WTC11 (cell line): ENCODE results near the gene NUDT22. TPM values are rescaled to one million over a fixed set of nuclear protein-coding genes. Genes with fewer than 3 reads are reported as not detected.
A peak's percentile ranks its signal among the peaks of the same experiment; 100 is the strongest.

Experiments
- ATAC-seq: fragments of 200-7000 bp; cut with Tn5 transposase; 2 replicates; pipeline ENCODE4 v1.10.0; 2021; ENCODE audit warnings: mild to moderate bottlenecking, moderate library complexity
- CTCF ChIA-PET: fragments of 300-600 bp; sonication (Branson Sonifier 250); formaldehyde crosslinking; loops from one replicate; lab custom pipeline; 2021; ENCODE audit warnings: antibody characterized with exemption; lab: Charles Lee
- POLR2A ChIA-PET: fragments of 350-600 bp; sonication (Branson Sonifier 250); formaldehyde crosslinking; loops from one replicate; lab custom pipeline; 2021; ENCODE audit warnings: antibody characterized with exemption; lab: Charles Lee
- DNase-seq: peaks from one replicate; pipeline ENCODE4 v3.0.0; 2021; ENCODE audit warnings: low spot score
- H3K27ac Mint-ChIP-seq: 2 replicates; pipeline ENCODE4 v1.8.0; 2021; ENCODE audit warnings: mixed read lengths
- H3K27me3 Mint-ChIP-seq: 2 replicates; pipeline ENCODE4 v1.8.0; 2021; ENCODE audit warnings: low read depth, mild to moderate bottlenecking, moderate library complexity, mixed read lengths
- H3K36me3 Mint-ChIP-seq: 2 replicates; pipeline ENCODE4 v1.8.0; 2021; ENCODE audit warnings: mixed read lengths
- H3K4me1 Mint-ChIP-seq: 2 replicates; pipeline ENCODE4 v1.8.0; 2022; ENCODE audit warnings: mixed read lengths
- H3K4me3 Mint-ChIP-seq: 2 replicates; pipeline ENCODE4 v1.8.0; 2021; ENCODE audit warnings: mild to moderate bottlenecking, moderate library complexity, mixed read lengths
- H3K9me3 Mint-ChIP-seq: 2 replicates; pipeline ENCODE4 v1.8.0; 2021; ENCODE audit warnings: mixed read lengths
- ATF2 ChIP-seq: sonication (generic); formaldehyde crosslinking; IDR thresholded peaks from 2 replicates; pipeline ENCODE4 v1.8.1; 2022; ENCODE audit warnings: low read depth, missing genetic modification reagents, borderline replicate concordance
- CREB1 ChIP-seq: sonication (generic); formaldehyde crosslinking; IDR thresholded peaks from 2 replicates; pipeline ENCODE4 v1.8.0; 2023; ENCODE audit warnings: mild to moderate bottlenecking, missing genetic modification reagents
- E2F5 ChIP-seq: sonication (generic); formaldehyde crosslinking; IDR thresholded peaks from 2 replicates; pipeline ENCODE4 v1.8.1; 2022; ENCODE audit warnings: mild to moderate bottlenecking, moderate library complexity, missing genetic modification reagents
- FOXJ3 ChIP-seq: sonication (generic); formaldehyde crosslinking; IDR thresholded peaks from 2 replicates; pipeline ENCODE4 v1.9.0; 2021; ENCODE audit warnings: missing genetic modification reagents, mild to moderate bottlenecking, borderline replicate concordance
- FOXP4 ChIP-seq: sonication (generic); formaldehyde crosslinking; IDR thresholded peaks from 2 replicates; pipeline ENCODE4 v1.8.0; 2022; ENCODE audit warnings: mild to moderate bottlenecking, missing genetic modification reagents
- OVOL2 ChIP-seq: fragments of 250-450 bp; sonication (Bioruptor Pico); IDR thresholded peaks from 2 replicates; pipeline ENCODE4 v1.9.0; 2021; ENCODE audit warnings: mild to moderate bottlenecking, borderline replicate concordance
- PREB ChIP-seq: sonication (generic); formaldehyde crosslinking; IDR thresholded peaks from 2 replicates; pipeline ENCODE4 v1.8.1; 2022; ENCODE audit warnings: mild to moderate bottlenecking, missing genetic modification reagents, moderate library complexity, borderline replicate concordance
- SP1 ChIP-seq: sonication (generic); formaldehyde crosslinking; conservative IDR thresholded peaks from 2 replicates; pipeline ENCODE4 v1.8.1; 2022; ENCODE audit warnings: missing genetic modification reagents
- ZNF423 ChIP-seq: fragments of 250-450 bp; sonication (Bioruptor Pico); IDR thresholded peaks from 2 replicates; pipeline ENCODE4 v2.1.2; 2022; ENCODE audit warnings: mild to moderate bottlenecking, moderate library complexity
- ZNF671 ChIP-seq: fragments of 250-450 bp; sonication (Bioruptor Pico); IDR thresholded peaks from 2 replicates; pipeline ENCODE4 v1.8.0; 2021; ENCODE audit warnings: mild to moderate bottlenecking
- total RNA-seq: library from RNA; stranded (reverse); gene quantifications from 3 replicates; pipeline ENCODE4 v1.2.3, GENCODE V29; 2021

The NUDT22 gene
- total RNA-seq, 1 experiment from 2014 or later: 64.4 TPM

- ChIA-PET CTCF (interaction anchor here (1.0 to 5.4 kb wide), 5 partner anchors 16 to 122 kb away, joined by 3 to 35 read pairs (median 3); partner anchors contain the start of gene PLCB3), POLR2A (no interaction called here)
- TF ChIP-seq SP1: 0 out of 2 replicates have a peak, but pooled peaks have one; percentile 39
- 0 out of 2 replicates have a peak, but pooled peaks have one; percentile 48 for TF ChIP-seq E2F5 (CRISPR knock-in tag)
- TF ChIP-seq OVOL2: no peak
- TF ChIP-seq ZNF423: peak; percentile 14
- TF ChIP-seq ATF2 (CRISPR knock-in tag): no peak
- TF ChIP-seq CREB1 (CRISPR knock-in tag): no peak
- no peak for TF ChIP-seq ZNF671 (CRISPR knock-in tag)
- no peak for TF ChIP-seq PREB (CRISPR knock-in tag)
- H3K9me3 Mint-ChIP-seq: no peaks in the 10 kb centered on the region
- H3K27ac Mint-ChIP-seq: no peak overlapping the region
- H3K4me1 Mint-ChIP-seq: peaks cover 25% of the 10 kb centered on the region
- peaks cover 6% of the 10 kb centered on the region; the same call in 1 of the 2 replicates for H3K36me3 Mint-ChIP-seq
- H3K27me3 Mint-ChIP-seq: peaks cover 16% of the 10 kb centered on the region
- ATAC-seq (peak; percentile 6), DNase-seq (peak; percentile 50)
- peak overlapping the region; percentile 85 for H3K4me3 Mint-ChIP-seq
These were observed 8.7 kb downstream of the NUDT22 start for GRCh38 chr11:64234647-64235379.

GRCh38 chr11:64235437-64236161 is 9.5 kb downstream of the NUDT22 start:
- ChIA-PET POLR2A (interaction anchor here (1.1 kb wide), 1 partner anchor 16 kb away, joined by 8 read pairs; no protein-coding TSS in a partner anchor), CTCF (interaction anchor here (5.4 kb wide), 1 partner anchor 15 kb away, joined by 35 read pairs; the partner anchor contains the start of gene PLCB3)
- Mint-ChIP-seq H3K4me1 (peaks cover 31% of the 10 kb centered on the region), H3K4me3 (peak overlapping the region; percentile 85), H3K27me3 (peaks cover 16% of the 10 kb centered on the region), H3K27ac (peak overlapping the region; percentile 15; the same call in 1 of the 2 replicates), H3K36me3 (peaks cover 6% of the 10 kb centered on the region; the same call in 1 of the 2 replicates), H3K9me3 (no peaks in the 10 kb centered on the region)
- no peak for DNase-seq
- no peak for ATAC-seq
- no peak for TF ChIP-seq FOXP4
- TF ChIP-seq, all 79 proteins: peak for 0

GRCh38 chr11:64237484-64237951 is 11.4 kb downstream of the NUDT22 start:
- Mint-ChIP-seq H3K27ac (no peak overlapping the region), H3K9me3 (no peaks in the 10 kb centered on the region), H3K4me1 (peaks cover 24% of the 10 kb centered on the region), H3K4me3 (no peak overlapping the region), H3K27me3 (peaks cover 9% of the 10 kb centered on the region), H3K36me3 (peaks cover 6% of the 10 kb centered on the region; the same call in 1 of the 2 replicates)
- DNase-seq: no peak
- TF ChIP-seq FOXJ3 (CRISPR knock-in tag) (no peak), PREB (CRISPR knock-in tag) (0 out of 2 replicates have a peak, but pooled peaks have one; percentile 26)
- ChIA-PET CTCF (interaction anchor here (1.0 to 5.4 kb wide), 3 partner anchors 13 to 104 kb away, joined by 3 to 35 read pairs (median 5); partner anchors contain the start of gene PLCB3), POLR2A (no interaction called here)
- no peak for ATAC-seq
